ENCODE measurements around the gene MED13.
"Not testable (repeated sequence)": the region's sequence is repeated elsewhere in the genome, so short reads cannot be mapped to it uniquely, and the experiment has no call there.

MED13 gene

DNA sequence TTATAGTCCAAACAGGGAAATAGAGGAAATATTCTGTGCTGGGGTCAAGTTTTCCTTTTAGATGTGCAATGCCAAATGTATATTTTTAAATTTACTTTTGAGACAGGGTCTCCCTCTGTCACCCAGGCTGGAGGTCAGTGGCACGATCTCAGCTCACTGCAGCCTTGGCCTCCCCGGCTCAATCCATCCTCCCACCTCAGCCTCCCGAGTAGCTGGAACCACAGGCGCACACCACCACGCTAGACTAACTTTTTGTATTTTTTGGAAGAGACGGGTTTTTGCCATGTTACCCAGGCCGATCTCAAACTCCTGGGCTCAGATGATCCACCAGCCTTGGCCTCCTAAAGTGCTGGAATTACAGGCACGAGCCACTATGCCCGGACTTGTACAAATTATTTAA lies 25.8 kb upstream of the MED13 start:
- no peak overlapping the region for H3K4me3 ChIP-seq (ENCODE audit: low read depth, low read length)

DNA sequence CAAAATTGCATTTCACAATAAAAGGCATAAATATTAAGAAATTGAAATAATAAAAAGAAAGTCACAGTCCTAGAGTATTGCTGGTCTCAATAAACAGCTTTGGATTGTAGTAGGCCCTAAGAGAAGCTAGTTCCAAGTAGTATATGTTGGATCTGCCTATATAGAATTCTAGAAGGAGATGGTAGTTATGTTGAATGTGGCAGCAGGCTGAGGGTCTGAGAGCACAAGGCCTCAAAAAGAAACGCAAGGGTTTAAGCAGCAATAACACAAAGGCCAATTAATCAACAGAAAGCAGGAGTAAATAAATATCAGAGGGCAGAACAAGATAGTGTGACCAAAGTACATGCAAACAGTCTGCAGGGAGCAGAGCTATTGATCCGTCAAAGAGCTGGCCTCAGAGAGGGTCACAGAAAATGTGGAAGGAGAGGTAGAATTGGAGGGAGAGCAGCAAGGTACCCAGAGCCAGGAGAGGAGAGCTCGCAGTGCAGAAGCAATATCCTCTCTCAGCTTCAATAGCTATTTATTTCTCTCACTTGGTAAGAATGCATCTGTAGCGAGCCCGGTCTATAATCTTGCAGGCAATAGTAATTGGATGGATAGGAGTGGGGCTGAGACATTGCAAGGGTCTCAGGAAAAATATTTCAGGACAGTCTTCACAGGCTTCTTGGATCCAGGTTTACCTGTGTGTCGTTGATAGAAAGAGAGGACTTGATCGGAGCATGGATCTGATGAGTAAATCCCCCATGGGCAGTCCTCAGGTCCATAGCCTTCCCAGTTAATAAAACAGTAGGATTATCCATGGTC lies 25.1 kb upstream of the MED13 start:
- no peak overlapping the region for H3K4me3 ChIP-seq (ENCODE audit: low read depth, low read length)

DNA sequence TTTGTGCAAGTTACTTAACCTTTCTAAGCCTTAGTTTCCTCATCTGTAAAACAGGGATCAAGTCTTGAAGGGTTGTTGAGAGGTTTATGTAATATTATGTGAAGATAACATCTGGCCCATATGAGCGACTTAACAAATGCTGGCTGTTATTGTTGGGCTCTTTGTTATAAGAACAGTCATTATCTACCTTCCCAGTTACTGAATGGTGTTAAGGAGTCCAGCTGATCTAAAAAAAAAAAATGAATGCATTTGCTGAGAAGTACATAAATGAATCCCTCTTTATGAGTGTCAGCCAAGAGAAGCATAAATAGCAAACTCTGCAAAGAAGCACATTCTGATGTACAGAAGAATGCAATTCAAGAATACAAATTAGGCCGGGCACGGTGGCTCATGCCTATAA lies 24.3 kb upstream of the MED13 start:
- no peak overlapping the region for H3K4me3 ChIP-seq (ENCODE audit: low read depth, low read length)

DNA sequence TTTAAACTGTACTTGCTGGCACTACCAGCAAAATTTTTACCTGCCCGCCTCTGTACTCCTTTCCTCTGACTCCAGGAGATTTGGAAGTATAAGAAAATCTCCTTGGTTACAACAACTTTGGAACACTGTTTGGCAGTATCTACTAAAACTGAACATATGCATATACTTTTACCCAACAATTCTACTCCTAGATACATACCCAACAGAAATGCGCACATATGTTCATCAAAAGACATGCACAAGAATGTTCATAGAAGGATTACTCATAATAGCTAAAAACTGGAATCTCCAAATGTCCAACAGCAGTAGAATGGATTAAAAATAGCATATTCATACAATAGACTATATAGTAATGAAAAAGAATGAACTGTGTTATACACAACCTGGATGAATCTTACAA lies 21.7 kb upstream of the MED13 start:
- H3K4me3 ChIP-seq (ENCODE audit: low read depth, low read length) = no peak overlapping the region

DNA sequence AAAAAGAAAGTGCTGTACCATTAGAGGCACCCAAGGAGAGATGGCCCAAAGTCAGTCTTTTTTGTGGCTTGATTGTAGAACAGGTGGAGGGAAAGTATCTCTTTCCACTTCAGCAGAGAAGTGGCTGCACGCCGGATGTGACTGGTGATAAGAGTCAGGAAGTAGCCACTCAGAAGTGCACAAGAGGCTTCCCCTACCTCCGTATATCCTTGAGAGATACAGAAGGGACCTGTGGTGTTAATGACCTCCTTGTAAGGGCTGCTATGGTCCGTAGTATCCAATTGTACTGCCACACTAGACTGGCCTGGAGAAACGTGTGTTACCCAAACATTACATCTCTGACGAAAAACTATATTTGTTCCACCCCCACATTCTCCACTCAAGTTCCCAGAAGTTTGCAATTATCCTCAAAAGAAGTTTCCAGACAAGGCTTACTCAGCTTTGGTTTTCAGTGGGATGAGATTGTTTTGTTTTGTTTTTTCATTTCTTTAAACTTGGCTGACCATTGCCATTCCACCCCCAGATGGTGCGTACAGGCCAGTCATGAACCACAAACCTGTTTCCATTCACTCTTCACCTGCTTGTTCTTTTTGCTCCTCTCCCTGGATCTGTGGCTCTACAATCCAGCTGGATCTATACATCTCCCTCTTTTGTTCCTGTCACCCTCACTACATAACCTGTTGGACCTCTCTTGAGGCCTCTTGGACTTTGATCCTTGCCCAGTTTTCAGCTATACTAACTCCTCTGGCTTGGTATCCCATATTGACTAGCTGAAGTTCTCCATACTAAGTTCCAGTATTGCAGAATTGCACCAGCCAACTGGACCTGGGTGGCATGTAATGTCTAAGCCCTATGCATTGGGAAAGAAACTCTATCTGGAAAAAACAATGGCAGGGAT lies 20.7 kb upstream of the MED13 start:
- no peak overlapping the region for H3K4me3 ChIP-seq (ENCODE audit: low read depth, low read length)

DNA sequence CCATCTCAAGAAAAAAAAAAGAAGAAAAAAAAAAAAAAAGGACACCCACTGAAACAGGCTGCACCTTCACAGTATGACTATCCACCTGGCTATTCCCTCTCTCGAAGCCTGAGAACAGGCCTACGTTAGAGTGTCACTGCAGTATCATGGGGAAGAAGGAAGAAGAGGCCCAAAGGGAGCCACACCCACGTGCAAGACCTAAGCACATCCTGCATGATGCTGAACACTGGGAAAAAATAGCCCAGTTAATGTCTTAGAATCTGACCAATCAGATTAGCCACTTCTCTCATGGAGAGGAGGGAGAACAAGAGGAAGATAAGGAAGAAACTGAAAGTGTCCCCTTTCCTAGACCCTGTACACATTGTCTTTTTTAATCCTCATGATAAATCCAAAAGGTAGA lies 19.5 kb upstream of the MED13 start:
- H3K4me3 ChIP-seq (ENCODE audit: low read depth, low read length) = no peak overlapping the region

DNA sequence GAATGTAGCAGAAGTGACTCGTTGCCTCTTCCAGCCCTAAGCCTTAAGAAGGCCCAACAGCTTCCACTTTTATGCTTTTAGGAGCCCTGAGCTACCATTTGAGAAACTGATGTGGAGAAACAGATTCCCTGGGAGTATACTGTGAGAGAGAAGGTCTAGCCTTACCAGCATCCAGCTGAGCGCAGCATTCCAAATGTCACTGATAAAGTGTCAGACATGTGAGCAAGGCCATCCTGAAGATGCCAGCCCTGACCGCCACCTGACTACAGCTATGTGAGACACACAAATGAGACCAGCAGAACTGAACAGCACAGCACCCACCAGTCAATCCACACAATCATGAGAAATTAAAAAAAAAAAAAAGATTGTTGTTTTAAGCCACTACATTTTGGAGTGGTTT lies 18.6 kb upstream of the MED13 start:
- no peak overlapping the region for H3K4me3 ChIP-seq (ENCODE audit: low read depth, low read length)

DNA sequence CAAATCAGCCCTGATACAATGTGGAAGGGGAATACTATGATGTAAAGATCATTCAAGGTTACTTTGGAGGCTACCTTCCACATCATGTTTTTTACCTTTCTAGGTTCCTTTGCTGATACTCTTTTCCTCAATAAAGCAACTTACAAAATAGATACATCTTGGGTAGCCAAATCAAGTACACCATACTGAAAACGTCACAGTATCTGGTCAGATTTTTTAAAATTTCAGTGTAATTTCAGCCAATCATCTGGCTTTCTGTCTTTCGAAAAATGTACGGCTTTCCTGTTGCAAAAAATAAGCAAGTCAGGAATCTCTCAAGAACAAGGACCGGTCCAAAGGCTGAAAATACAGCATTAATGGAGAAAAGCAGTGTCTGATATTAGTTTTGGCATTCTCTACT lies 15.6 kb upstream of the MED13 start:
- H3K4me3 ChIP-seq (ENCODE audit: low read depth, low read length) = no peak overlapping the region

DNA sequence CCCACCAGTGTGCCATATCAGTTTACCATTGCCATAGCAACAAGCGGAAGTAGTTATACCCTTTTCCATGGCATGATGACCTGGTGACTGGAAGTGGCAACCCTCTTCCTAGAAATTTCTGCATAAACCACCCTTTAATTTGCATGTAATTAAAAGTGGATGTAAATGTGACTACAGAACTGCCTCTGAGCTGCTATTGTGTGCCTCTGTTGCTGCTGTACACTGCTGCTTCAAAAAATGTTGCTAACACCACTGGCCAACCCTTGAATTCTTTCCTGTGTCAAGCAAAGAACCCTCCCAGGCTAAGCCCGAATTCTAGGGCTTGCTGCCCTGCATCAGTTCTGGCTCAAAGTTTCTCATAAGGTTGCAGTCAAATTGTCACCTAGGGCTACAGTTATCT lies 12.9 kb upstream of the MED13 start:
- no peak overlapping the region for H3K4me3 ChIP-seq (ENCODE audit: low read depth, low read length)

DNA sequence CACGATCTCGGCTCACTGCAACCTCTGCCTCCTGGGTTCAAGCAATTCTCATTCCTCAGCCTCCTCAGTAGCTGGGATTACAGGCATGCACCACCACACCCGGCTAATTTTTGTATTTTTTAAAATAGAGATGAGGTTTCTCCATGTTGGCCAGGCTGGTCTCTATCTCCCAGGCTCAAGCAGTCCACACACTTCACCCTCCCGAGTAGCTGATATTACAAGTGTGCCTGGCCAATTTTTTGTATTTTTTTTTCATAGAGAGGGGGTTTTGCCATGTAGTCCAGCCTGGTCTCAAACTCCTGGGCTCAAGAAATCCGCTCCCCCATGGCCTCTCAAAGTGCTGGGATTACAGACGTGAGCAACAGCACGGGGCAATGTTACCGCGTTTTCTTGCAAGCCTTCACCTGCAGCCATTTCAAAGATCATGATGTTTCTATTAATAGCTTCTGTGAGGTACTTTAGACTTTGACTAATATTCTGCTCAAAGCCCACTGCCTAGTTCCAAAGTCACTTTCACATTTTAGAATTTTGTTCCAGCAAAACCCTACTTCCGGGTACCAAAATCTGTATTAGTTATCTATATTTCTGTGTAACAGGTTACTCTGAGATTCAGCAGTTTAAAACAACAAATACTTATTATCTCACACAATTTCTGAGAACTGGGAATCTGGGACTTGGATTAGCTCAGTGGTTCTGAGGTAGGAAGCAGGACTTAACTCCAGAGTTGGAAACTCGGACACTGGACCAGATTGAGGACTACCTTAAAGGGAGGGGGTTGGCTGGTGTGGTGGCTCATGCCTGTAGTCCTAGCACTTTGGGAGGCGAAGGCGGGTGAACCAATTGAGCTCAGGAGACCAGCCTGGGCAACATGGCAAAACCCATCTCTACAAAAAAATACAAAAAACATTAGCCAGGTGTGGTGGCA lies 12.0 kb upstream of the MED13 start:
- no peak overlapping the region for H3K4me3 ChIP-seq (ENCODE audit: low read depth, low read length)

DNA sequence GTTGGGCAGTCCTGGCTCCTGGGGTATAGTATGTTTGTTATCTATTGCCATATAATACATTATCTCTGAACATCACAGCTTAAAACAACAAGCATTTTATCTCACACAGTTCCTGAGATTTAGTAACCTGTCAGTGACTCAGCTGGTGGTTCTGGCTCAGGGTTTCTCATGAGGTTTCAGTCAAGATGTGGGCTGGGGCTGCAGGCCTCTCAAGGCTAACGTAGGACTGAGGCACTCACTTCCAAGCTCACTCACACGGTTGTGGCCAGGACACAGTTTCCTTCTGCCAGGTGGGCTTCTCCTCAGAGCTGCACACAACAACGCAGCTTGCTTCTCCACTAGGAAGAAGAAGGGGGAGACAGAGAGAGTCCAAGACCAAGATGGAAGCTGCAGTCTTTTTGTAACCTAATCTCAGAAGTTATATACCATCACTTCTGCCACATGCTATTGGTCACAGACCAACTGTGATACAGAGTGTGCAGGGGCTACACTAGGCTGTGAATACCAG lies 10.3 kb upstream of the MED13 start:
- H3K4me3 ChIP-seq (ENCODE audit: low read depth, low read length) = no peak overlapping the region

DNA sequence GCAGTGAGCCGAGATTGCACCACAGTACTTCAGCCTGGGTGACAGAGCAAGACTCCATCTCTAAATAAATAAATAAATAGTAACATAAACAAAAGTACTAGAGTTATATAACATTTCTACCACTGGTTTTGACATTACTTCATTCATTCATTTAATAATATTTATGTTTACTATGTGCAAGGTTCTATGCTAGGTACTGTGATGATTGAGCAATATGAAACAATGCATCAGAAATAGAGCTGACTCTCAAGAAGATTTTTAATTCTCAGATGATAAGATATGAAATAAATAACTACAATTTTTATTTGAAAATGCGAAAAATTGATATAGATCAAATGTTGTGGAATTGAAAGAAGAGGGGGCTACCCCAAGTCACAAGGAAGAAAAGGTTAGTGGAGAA lies 8.9 kb upstream of the MED13 start:
- no peak overlapping the region for H3K4me3 ChIP-seq (ENCODE audit: low read depth, low read length)

DNA sequence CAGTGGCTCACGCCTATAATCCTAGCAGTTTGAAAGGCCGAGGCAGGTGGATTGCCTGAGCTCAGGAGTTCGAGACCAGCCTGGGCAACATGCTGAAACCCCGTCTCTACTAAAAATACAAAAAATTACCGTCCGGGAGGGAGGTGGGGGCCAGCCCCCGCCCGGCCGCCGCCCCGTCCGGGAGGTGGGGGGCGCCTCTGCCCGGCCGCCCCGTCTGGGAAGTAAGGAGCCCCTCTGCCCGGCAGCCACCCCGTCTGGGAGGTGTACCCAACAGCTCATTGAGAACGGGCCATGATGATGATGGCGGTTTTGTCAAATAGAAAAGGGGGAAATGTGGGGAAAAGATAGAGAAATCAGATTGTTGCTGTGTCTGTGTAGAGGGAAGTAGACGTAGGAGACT lies 7.8 kb upstream of the MED13 start:
- H3K4me3 ChIP-seq (ENCODE audit: low read depth, low read length) = not testable (repeated sequence)

DNA sequence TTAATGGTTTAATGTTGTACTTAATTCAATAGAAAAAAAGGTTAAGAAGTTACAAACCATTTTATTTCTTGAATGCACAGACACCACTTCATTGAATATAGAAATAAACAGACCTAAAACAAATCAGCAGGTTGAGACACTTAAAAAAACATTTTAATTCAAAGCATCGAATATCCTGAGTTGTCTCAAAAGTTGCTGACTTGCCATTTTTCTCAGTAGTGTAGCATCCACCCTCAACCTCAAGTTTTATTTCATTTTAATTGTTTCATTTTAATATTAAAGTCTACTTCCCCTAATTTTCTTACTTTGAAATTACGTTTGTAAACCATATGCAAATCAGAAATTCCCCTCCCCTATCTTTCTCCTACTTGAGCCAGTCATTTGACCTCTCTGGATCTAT lies 5.8 kb upstream of the MED13 start:
- no peak overlapping the region for H3K4me3 ChIP-seq (ENCODE audit: low read depth, low read length)

DNA sequence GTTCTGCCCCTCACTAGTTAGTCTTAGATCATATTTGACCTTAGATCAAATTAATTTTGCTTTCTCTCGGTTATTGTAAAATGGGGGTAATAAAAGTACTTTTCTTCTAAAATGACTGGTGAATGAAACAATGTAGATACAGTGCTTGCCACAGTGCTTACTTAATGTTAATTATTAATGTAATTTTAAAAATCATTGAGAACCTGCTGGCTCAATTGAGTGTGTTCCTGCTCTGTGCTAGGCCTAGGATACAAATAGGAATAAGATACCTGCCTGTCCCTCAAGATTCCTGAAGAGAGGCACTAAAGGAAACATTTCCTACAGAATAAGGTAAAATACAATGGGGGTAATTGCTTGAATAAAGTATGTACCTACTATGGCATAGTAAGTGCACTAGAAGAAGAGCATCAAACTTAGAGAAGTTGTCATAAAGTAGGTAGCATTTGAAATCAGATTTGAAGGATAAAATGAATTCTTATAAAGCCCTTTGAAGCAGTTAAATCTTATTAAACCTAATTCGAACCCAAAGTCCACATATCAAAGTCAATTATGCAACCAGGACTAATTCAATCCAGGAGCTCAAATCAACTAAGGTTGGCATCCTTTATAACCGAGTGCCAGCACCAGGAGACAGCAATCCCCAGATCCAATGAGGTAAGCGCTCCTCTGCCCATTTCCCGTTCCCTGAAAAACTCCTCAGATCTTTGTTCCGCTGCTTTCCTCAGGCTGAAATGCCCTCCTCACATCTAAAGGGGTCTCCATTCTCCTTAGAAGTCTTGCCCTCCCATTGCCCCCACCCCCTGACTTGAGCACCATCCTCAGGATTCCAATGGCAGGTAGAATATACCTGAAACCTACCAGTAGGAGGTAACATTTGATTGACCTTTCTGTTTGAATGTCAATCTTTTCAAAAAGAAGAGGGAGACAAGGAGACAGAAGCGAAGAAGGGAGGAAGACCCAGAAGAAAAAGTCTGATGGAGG lies 2.4 kb upstream of the MED13 start:
- no peak overlapping the region for H3K4me3 ChIP-seq (ENCODE audit: low read depth, low read length)

DNA sequence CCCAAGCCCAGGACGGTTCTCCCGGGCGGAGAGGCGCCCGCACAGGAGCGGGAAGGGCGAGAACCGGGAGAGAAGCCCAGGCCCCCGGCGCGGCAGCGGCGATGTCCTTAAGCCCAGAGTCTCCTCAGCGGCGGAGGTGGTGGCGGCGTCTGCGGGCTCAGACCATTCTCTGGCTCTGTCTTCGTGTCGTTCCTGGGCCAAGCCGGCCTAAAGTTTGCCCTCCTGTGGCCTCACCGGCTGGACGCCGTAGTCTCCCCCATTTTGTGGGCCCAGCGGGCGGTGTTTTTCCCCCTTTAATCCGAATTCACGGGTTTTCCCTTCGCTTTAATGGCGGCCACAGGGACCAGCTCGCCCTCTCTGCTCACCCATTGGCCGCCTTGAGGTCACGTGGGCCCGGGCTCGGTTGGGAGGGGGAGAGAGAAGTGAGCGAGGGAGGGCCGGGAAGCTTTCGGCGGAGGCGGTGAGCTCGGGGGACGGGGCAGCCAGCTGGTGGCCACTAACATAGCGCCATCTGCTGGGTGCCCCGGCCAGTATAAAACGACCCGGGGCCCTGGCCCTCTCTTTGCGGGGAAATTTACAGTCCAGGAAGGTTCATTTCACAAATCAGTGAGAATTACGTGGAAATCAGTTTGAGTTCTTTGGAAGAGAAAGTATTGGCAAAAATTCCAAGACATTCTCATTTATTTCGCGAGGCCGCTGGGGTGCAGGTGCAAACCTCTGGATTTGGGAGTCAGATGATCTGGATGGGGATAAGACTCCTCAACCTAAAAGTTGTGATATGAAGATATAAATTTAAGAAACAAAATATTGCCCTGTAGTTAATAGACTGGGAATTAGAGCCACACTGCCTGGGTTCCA lies 762 bp upstream of the MED13 start:
- H3K4me3 ChIP-seq (ENCODE audit: low read depth, low read length) = peak overlapping the region; percentile 97

DNA sequence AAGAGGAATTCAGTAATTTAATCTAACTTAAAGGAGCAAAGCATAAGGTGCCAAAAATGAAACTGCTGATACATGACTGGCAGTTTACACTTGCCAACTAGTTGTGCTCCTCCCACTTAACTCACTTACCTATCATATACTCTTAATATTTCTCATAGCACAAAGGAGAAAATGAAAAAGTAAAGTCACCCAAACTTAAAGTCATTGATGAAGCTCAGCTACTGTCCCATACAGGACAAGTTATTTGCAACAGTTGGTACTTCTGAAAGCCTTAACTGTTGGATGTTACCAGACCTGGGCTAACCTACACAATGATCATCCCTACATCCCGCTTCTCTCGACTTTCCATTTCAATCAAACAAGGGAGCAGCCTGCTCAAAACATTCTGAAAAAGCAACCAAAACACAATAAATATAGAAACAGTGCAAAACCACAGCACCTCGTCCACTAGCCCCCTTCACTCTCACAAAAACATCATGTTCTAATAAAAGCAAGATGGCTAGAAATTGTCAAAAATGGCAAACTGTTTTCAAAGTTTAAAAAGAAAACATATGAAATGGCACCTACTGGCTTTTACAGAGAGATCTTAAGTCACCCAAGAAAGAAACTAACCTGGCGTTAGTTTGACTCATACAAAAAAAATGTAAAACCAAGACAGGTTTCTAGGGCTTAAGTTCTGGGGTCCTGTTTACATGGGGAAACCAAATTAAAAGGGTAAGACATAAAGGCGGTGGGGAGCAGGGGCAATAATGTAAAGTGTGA lies 868 bp downstream of the MED13 start:
- H3K4me3 ChIP-seq (ENCODE audit: low read depth, low read length) = peak overlapping the region; percentile 92

DNA sequence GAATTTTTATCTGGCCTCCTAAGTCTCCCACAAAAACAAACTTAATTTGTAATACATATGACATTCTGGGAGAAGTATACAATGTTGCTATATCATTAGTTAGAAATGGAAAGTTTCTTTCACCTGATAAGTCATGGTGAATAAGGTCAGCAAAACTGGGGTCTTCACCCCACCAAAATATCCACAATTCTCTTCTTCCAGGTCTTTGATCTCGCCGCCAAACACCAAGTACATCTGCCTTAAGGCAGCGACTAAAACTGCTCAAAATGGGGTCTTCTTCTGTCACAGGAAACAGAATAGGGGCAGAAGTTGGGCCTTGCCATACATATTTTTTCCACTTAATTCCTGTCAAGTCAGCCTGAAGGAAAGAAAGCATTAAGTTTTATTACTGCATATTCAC lies 2.1 kb downstream of the MED13 start:
- no peak overlapping the region for H3K4me3 ChIP-seq (ENCODE audit: low read depth, low read length)
